GM21515 (cell line): ENCODE data around the gene SLX9.

Experiments
- ATAC-seq: cut with Tn5 transposase; IDR thresholded peaks from one replicate; pipeline ENCODE4 v1.9.1; 2021; ENCODE audit not compliant: unreplicated experiment

The SLX9 gene

DNA sequence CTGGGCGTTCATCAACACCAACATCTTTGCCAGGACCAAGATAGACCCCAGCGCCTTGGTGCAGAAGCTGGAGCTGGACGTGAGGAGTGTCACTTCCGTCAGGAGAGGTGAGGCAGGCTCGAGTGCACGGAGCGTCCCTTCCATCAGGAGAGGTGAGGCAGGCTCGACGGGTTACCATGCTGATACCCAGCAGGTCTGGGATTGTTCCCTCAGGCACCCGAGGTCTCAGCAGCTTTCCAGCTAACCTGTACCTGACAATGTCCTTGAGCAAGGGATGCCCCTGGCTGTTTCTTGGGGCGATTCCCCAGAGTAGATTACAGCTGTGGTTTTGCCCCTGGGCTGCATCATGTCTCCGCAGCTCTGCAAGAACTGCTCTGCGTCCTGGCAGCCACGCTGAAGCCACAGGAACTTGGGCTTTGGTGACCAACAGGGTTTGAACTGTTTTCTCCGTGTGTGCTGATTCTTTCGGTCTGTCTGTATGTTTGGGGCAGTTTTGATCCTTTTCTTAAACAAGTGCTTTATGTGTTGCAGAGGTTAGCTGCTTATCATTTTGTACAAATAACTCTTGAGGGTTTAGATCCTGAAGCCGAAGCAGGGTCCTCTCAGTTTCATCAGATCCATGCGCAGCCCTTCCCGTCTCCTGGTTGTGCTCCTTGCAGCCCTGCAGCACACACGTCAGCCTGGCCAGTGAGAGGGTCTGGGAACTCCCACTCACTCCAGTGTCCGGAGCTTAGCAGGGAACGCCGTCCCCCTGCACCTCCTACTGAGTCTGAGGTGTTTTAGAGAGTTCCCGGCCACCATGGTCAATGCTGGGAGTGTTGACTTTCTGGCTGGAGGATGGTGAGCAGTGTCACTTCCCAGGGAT, 4.1 kb downstream of the SLX9 start:
- no peak for ATAC-seq

DNA sequence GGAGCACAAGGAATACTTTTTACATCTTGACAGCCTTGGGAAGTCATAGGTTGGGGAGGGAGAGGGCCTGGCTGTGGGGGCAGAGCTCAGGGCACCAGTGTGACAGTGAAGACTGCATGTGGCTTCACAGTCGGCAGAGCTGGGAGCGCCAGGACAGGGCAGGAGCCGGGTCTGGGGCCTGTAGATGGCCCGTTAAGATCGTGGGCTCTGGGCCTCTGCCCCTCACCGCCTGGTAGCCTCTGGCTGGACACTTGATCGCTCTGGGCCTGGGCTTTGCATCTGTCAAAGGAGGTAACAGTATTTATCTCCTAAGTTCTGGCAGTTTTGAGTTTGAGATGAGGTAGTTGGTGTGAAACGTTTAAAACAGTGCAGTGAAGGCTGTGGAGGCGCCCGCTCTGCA, 4.8 kb downstream of the SLX9 start:
- ATAC-seq = no peak

DNA sequence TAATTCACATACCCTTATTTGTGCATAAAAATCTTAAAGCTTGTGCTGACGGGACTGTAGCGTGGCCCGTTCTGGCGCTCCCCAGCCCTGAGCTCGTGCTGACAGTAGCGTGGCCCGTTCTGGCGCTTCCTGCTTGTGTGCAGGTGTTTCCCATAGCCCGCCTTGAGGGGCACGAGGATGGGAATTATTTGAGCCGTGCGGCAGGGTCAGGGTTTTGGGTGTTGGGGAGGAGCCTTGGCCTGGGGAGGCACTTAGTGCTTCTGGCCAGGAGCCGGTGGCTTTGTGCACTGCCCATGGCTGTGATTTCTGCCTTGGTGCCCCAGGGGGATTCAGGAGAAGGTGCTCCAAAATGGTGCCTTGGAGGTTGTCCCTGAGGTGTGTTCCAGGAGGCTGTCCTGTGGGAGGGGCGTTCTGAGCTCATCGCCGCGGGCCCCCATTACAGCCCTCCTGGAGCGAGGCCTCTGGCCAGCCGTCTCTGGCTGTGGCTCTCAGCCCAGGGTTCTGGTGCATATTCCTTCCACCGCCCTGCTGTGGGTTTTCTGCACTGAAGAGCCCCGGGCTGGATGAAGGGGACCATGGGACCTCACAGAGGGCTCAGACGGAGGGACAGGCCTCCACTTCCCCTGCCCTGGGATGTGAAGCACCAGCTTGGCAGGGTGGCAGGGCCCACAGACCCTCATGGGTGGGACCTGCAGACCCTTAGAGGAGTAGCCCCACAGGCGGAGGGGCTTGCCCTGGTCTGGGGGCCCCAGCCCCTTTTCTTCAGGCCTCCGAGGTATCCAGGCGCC, 6.6 kb downstream of the SLX9 start:
- ATAC-seq = no peak

DNA sequence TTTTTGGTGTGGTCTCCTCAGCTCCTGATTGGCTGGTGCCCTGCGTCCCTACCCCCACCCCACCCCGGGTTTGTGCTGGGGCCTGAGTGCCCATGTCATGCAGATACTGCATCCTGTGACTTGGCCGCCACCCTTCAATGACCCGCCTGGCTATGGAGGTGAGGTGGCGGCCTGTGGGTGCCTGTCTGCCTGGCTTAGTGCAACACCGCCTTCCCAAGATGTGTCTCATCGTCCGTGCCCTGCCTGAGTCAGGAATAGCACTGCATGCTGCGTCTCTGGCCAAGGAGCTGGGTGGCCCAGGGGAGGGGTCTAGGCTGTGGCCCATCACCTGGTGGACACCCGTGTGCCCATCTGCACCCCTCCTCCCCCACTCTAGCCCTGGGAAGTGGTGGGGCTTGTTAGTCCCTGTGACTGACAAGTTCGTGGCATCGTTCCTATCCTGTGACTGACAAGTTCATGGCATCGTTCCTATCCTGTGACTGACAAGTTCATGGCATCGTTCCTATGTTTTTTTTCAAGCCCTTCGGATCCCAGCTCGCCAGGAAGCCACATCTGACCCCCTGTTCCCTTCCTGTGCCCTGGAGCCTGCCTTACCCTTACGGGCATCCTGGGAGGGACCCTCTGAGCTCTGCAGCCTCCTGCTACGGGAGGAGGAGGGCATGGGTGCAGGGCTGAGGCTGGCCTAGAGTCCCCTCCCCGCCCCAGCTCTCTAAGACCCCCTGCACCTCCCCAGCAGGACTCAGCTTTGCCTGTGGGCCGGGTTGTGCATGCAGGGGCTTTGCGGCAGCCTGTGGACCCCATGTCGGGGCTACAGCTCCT, 7.5 kb downstream of the SLX9 start:
- no peak for ATAC-seq

DNA sequence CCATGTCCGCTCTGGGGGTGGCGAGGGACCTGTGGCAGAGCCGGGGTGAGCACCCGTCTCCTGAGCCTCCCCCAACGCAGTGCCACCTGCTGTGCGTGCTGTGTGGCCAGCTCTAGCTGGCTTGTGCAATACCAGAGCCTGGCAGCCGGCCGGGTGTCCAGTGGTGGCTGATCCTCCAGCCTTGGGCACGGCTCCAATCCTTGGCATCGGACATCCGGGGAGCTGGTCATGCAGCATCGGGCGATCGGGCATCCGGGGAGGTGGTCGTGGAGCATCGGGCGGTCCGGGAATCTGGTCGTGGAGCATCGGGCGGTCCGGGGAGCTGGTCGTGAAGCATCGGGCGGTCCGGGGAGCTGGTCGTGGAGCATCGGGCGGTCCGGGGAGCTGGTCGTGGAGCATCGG, 8.1 kb downstream of the SLX9 start:
- ATAC-seq = no peak

DNA sequence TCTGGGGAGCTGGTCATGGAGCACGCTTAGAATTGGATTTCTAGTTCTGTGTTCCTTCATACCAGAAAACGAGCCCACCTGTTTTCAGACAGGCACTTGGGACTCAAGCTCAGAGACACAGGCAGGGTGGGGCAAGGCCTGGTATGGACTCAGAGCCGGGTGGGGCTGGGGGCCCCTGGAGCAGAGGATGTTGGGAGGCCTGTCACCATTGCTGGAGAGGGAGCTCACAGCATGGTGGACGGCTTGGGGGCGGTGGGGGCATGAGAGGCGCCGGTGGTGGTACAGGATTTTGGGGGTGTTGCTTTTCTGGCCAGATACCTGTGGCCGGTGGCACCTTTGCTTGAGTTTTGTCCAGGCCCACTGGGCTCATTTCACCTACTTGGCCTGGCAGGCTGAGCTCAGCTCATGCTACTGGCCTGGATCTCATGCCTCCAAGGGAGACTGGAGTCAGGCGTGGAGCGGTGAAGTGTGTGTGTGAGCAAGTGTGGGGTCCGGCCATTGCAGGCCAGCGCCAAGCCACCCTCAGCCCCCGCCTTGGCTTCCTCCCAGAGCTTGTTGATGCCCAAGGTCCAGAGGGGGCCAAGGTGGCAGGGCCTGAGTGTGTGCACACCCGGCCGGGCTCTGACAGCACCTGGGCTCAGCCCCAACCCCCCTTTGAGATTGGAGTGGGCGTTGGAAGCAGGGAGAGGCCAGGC, 8.7 kb downstream of the SLX9 start:
- no peak for ATAC-seq

DNA sequence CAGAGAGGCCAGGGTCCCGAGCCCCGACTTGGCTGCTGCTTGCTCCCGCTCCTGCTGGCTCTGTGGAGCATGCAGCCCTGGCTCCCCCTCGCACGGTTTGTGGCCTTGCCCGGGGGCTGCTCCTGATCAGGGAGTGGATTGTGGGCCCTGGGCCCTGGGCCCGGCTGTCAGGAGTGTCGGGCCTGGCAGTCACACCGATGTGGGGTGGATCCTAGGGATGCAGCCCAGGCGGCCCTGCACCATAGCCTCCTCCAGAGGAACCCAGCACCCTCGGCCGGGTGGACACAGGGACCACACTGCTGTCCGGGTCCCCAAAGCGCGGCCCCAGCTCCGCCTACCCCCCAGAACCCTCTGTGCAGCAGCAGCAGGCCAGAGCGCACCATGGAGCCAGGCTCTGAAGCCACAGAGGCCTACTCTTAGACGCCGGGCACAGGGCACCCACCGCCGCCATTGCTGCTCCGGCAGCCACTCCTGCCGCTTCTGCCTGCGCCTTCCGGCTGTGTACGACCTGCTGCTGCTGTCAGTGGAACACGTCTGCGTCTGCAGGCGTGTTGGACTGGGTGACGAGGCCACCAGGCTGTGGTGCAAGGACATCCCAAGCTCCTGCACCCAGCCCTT, 9.4 kb downstream of the SLX9 start:
- ATAC-seq = no peak

DNA sequence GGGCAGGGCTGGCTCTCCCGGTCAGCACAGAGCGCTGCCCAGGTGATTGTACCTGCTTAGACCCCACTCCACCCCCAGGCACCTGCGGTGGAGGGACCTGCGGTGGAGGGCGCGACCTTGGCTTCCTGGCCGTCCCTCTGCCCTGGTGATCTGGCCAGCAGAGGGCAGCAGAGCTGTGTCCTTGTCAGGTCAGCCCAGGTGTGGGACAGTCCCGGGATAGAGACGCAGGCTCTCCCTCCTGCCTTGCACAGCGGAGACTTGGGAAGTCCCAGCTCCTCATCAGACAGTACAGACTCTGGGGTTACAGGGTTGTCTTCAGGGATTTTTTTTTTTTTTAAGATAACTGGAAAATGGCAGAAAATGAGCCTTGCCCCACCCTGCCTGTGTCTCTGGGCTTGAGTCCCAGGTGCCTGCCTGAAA, 10.0 kb downstream of the SLX9 start:
- ATAC-seq = no peak

DNA sequence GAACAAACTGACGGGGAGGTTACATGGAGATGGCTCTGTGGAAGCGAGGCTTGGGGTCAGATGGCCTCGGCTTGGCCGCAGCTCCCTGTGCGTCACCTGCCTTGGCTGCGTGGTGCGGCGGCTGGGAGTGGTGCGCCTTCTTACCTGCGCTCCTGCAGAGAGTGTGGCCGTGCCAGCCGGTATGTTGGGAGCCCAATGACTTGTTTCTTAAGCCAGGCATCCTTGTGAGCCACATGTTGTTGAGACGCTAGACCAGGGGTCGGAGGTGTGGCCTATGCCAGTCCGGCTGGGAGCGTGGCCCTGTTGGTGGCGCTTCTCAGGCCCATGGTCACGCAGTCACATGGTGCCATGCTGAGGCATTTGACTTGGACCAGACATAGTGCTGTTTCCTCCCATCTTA, 10.5 kb downstream of the SLX9 start:
- ATAC-seq = no peak

DNA sequence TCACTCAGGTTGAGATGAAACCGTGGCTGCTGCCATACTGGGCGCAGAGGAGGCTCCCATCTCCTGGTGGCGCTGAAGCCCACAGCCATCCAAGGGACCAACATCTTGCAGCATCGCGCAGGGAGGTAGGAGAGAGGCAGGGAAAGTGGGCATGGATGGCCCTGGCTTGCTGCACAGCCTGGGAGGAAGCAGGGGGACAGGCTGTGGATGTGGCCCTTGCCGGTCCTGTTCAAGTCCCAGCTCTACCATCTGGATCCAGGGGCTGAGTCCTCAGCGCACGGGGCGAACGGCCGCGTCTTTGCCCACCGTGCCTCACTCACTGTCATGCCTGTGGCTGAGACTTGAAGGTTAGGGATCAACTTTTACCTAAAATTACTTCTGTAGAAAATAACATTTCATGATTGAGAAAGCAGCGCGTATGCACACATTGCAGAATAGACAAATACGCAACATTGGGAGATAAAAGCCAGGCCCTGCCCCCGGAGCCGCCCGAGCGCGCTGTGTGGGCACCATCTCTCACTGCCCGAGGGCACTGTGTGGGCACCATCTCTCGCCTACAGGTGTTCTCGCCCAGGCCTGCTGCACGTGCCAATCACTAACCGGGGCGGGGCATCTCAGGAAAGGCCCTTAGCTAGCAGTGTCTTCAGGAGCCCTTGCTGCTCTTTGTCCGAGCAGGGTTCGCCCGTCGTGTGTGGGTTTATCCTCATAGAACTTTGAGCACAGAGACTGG, 11.5 kb downstream of the SLX9 start:
- ATAC-seq = no peak

DNA sequence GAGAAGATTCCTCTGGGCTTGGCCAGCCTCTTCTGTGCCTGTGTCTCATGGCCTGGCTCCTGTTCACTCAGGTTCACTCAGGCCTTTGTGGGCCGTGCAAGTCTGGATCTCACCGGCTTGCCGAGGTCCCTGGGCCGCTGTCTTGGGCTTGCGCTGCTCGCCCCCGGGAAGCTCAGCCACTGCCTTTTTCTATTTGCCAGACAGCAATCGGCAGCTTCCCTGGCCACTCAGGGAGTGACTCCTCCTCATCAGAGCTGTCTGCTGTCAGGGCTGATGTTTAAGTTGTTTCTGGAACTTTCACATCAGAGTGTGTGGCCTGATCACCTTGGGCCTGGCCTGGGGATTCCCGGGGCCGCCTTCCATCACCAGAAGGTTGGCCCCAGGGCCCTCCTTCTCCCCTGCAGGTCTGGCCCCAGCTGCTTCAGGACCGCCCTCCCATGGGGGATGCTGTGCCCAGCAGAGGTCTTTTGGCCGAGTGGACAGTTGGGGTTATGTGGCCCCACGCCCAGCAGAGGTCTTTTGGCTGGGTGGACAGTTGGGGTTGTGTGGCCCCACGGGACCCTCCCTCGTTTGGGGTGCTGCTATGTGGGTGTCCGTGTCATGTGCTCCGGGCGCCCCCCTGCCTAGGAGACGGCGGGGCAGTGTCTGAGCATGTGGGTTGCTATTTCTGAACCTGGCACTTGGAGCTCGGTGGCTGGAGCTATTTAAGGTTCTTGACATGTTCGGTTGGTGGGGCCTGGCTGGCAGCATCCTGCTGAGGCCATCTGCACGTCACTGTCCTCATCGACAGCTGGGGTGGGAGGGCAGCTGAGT, 12.5 kb downstream of the SLX9 start:
- ATAC-seq = no peak

DNA sequence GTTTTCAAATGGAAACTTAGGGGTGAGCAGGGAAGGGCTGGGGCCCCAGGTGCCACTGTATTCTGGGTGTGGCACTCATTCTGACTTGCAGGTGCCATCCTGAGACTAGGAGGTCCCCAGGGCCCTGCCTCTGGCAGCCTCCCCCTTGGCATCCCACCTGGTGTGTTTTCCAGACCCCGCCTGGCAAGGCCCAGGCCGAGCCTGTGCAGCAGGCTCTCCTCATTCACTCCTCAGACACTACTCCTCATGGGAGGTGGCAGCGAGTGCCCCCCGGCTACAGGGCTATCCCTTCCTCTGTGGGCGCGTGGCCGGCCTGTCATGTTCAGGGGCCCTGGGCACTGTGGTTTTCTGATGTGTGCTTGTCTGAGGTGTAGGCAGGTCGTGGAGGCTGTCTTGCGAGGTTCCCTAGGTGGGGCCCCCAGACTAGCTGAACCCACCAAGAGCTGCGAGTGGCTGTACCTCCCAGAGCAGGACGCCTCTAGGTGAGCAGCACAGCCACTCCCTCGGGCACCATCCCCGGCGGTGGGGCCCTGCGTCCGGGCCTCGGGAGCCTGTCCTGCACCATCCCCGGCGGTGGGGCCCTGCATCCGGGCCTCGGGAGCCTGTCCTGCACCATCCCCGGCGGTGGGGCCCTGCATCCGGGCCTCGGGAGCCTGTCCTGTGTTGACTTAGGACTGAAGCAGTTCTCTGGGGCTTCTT, 13.2 kb downstream of the SLX9 start:
- no peak for ATAC-seq

DNA sequence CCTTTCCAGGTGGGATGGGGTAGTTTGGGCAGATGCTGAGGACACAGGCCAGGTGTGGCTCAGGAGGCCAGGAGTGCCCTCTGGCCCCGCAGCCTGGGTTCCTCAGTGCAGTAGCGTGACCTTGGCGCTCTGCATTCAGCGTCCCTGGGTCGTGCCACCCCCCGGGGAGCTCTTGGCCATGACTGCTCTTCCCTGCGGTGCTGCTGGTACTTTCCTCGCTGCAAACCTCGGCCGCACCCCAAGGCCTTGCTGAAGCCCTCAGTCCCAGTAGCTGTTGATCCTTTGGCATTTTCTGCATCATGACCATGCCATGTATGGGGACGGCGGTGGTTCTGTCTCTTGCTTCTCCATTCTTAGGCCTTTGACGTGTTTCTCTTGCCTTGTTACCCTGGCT, 13.8 kb downstream of the SLX9 start:
- no peak for ATAC-seq

DNA sequence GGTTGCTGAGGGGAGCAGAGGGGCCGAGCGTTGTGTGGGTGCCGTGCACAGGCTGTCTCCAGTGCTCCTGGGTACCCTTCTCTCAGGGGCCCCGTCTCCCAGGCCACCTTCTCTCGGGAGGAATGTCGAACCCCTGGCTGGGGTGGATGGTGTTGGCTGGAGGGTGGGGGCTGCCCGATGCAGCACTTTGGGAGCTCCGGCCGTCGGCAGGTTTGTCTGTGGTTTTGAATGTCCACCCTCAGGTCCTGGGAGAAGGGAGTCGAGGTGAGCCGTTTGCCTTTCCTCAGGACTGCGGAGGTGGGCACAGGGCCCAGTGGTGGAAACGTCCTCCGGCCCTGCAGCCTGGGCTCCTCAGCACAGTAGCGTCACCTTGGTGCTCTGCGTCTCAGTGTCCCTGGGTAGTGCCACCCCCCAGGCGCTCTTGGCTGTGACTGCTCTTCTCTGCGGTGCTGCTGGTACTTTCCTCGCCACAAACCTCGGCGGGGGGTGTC, 14.5 kb downstream of the SLX9 start:
- ATAC-seq = no peak

DNA sequence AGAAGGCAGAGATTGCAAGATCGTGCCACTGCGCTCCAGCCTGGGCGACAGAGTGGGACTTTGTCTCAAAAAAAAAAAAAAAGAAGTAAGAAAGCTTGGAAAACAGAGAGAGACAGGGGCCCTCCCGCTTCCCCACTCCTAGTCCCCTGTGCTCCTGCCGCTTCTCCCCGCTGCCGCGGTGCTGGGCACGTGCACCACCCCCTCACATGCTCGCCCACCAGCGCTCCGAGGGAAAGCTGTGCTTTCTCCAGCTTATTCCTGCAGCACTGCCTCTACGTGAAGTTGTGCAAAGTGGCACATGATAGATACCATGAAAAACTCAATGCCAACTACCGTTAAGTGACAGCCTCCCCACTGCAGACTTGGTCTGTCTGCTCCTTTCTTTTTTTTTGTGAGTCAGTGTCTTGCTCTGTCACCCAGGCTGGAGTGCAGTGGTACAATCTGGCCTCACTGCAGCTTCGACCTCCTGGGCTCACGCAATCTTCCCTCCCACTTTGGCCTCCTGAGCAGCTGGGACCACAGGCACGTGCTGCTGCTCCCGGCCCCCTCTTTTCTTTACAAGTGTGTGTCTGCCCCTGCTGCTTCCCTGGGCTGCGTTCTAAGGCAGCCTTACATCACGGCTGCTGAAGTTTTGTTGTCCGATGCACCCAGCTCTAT, 15.4 kb downstream of the SLX9 start:
- no peak for ATAC-seq

DNA sequence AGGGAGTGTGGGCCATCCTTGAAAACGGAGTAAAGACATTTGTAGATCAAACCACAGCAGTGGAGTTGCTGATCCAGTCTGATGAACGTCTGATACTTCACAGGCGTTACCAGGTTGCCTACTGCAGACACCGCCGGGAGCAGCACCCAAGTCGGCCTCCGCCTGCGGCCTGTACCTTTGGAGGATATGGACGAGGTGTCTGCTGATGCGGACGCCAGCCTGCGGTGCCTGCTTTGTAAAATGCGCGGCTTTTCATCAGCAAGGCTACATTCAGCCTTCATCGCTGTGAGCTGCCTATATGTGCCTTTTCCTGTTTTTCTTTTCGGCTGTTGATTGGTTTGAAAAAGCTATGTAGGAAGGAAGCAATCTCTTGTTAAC, 16.0 kb downstream of the SLX9 start:
- no peak for ATAC-seq

DNA sequence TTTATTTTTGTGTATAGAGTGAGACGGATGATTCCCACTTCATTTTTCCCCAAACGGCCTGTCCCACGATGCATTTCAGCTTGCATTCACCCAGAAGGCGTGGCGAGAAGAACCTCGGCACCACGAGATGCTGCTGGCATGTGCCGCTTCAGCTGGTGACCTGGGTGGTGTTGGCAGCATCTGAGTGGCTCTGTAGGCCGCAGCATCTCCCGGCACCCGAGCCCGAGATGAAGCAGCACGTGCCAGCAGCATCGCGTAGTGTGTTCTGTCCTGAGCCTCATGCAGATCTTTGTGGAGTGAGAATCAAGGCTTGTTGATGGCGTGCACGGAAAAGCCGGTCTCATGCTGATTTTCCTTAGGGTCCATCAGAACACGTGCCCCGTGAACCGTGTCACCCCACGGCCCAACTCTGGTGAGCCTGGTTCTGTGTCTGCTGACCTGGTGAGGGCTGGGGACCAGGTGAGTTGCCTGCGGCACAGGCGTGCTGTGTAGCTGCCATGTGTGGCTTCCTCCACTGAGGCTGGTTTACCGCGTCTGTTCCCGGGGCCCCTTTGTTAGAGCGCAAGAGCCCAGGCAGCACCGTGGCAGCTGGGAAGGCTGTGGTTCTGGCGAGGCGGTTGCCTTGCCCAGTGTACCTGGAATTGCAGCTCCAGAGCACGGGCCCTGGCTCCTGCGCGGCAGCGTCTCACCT, 16.7 kb downstream of the SLX9 start:
- no peak for ATAC-seq
